Measurements from ENCODE around the gene KLHL40.

- TF ChIP-seq CTCF (conservative IDR thresholded peaks at IDR 0.05) (no peak), ZFX (IDR thresholded peaks at IDR 0.05) (no peak)
Observed at GRCh38 chr3:42674146-42674545, 11.2 kb upstream of the KLHL40 start.

All from C4-2B (cell line).